T-helper 1 cell treated with Interleukin-12 subunit alpha and Interleukin-12 subunit beta and Interleukin-4 antibody, amounts not matched to agents 30 μg/mL and 1 μg/mL, for 36 hours (primary cell): ENCODE results near the gene PAM16.
"Not testable (repeated sequence)": the region's sequence is repeated elsewhere in the genome, so short reads cannot be mapped to it uniquely, and the experiment has no call there.

ENCODE experiments used
- H3K27ac Mint-ChIP-seq: one replicate; pipeline ENCODE4 v1.8.0; 2021; ENCODE audit warnings: mild to moderate bottlenecking, mixed read lengths
- H3K27me3 Mint-ChIP-seq: one replicate; pipeline ENCODE4 v1.8.0; 2021; ENCODE audit warnings: low read depth, mixed read lengths
- H3K36me3 Mint-ChIP-seq: one replicate; pipeline ENCODE4 v1.8.0; 2021; ENCODE audit warnings: low read depth, mixed read lengths
- H3K4me1 Mint-ChIP-seq: one replicate; pipeline ENCODE4 v1.8.0; 2021; ENCODE audit warnings: low read depth, mixed read lengths
- H3K4me3 Mint-ChIP-seq: one replicate; pipeline ENCODE4 v1.8.0; 2021; ENCODE audit warnings: mild to moderate bottlenecking, moderate library complexity, mixed read lengths
- H3K9me3 Mint-ChIP-seq: one replicate; pipeline ENCODE4 v1.8.0; 2021; ENCODE audit warnings: mixed read lengths

The PAM16 gene

GRCh38 chr16:4341250-4341649, 9.9 kb downstream of the PAM16 start:
- no peak overlapping the region for H3K4me3 Mint-ChIP-seq
- H3K27ac Mint-ChIP-seq: no peak overlapping the region
- no peaks in the 10 kb centered on the region for H3K9me3 Mint-ChIP-seq
- peaks cover 2% of the 10 kb centered on the region for H3K4me1 Mint-ChIP-seq
- H3K36me3 Mint-ChIP-seq: no peaks in the 10 kb centered on the region
- no peaks in the 10 kb centered on the region for H3K27me3 Mint-ChIP-seq

DNA sequence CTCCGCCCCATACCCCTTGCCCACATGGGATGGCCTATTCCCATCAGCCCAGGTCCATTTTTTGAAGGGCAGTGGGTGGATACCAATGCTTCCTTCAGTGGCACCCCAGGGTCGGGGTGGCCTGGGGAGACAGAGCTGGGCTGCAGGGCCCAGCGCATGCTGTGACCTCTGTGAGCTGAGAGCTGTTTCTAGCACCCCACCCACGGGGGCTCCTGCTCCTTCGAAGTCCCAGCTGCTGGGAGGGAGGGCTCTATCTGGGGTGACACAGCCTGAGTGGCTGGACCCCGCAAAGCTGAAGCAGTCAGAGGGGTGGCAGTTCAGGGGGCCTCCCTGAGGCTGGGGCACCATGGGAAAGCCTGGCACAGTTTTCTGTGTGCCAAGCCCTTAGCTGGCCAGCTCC, 10.7 kb downstream of the PAM16 start:
- no peaks in the 10 kb centered on the region for H3K9me3 Mint-ChIP-seq
- H3K4me3 Mint-ChIP-seq: no peak overlapping the region
- no peaks in the 10 kb centered on the region for H3K36me3 Mint-ChIP-seq
- H3K27me3 Mint-ChIP-seq: no peaks in the 10 kb centered on the region
- H3K27ac Mint-ChIP-seq: no peak overlapping the region
- H3K4me1 Mint-ChIP-seq: peaks cover 2% of the 10 kb centered on the region

- Mint-ChIP-seq H3K36me3 (no peaks in the 10 kb centered on the region), H3K27ac (no peak overlapping the region), H3K4me3 (no peak overlapping the region), H3K4me1 (peaks cover 2% of the 10 kb centered on the region), H3K9me3 (no peaks in the 10 kb centered on the region), H3K27me3 (no peaks in the 10 kb centered on the region)
Observed at GRCh38 chr16:4339909-4340308, 11.2 kb downstream of the PAM16 start.

DNA sequence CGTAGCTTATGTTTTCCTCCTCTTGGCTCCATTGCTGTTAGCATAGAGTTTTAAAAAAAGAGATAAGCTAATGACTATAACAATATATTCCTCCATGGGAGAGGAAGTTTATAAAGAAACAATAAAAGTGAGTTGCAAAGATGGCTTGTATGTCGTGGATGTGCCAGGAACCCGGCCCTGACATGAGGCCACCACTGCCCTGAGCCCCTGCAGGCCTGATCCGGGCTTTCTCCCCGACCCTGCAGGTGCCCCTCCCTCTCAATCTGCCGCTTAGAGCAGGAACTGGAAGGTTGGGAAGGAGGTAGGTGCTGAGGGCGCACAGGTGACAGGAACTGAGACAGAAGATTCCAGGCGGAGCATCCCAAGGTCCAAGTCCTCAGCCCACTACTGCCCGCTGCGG, 11.7 kb downstream of the PAM16 start:
- no peaks in the 10 kb centered on the region for H3K36me3 Mint-ChIP-seq
- H3K27ac Mint-ChIP-seq: no peak overlapping the region
- no peak overlapping the region for H3K4me3 Mint-ChIP-seq
- H3K9me3 Mint-ChIP-seq: no peaks in the 10 kb centered on the region
- no peaks in the 10 kb centered on the region for H3K4me1 Mint-ChIP-seq
- H3K27me3 Mint-ChIP-seq: no peaks in the 10 kb centered on the region

GRCh38 chr16:4338712-4339299, 12.3 kb downstream of the PAM16 start:
- no peaks in the 10 kb centered on the region for H3K9me3 Mint-ChIP-seq
- H3K36me3 Mint-ChIP-seq: no peaks in the 10 kb centered on the region
- H3K27ac Mint-ChIP-seq: no peak overlapping the region
- H3K27me3 Mint-ChIP-seq: no peaks in the 10 kb centered on the region
- H3K4me3 Mint-ChIP-seq: no peak overlapping the region
- no peaks in the 10 kb centered on the region for H3K4me1 Mint-ChIP-seq

- Mint-ChIP-seq H3K36me3 (no peaks in the 10 kb centered on the region), H3K27me3 (no peaks in the 10 kb centered on the region), H3K4me3 (no peak overlapping the region), H3K9me3 (no peaks in the 10 kb centered on the region), H3K27ac (no peak overlapping the region), H3K4me1 (no peaks in the 10 kb centered on the region)
Observed at GRCh38 chr16:4338125-4338582, 13.0 kb downstream of the PAM16 start.

DNA sequence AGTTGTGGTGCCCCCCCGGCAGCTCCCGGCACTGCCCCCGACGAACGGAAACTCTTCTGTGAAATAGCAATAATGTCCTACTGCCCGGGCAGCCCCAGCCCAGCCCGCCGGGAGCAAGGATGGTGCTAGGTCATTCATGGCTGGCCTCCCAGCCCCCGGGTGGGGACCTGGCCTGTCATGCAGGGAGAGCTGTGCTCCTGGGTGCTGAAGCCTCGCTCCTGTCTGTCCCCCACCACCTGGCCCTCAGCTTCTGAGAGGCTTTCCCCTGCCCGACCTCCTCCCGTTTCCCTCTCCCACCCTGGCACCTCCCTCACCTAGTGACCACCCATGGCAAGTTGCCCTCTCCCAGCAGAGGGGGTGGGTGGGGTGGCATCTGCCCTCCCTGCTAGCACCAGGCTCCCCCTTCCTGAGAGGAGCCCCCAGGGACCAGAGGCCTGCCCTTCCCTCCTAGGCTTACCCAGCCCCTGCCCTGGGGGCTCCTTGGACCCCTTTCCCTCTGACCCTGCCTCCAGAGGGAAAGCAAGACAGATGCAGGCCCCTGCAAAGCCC, 13.5 kb downstream of the PAM16 start:
- Mint-ChIP-seq H3K27me3 (no peaks in the 10 kb centered on the region), H3K27ac (no peak overlapping the region), H3K36me3 (no peaks in the 10 kb centered on the region), H3K4me3 (no peak overlapping the region), H3K4me1 (no peaks in the 10 kb centered on the region), H3K9me3 (no peaks in the 10 kb centered on the region)

GRCh38 chr16:4336701-4337539, 14.2 kb downstream of the PAM16 start:
- H3K4me3 Mint-ChIP-seq: no peak overlapping the region
- H3K4me1 Mint-ChIP-seq: no peaks in the 10 kb centered on the region
- H3K27me3 Mint-ChIP-seq: no peaks in the 10 kb centered on the region
- H3K36me3 Mint-ChIP-seq: no peaks in the 10 kb centered on the region
- no peak overlapping the region for H3K27ac Mint-ChIP-seq
- H3K9me3 Mint-ChIP-seq: no peaks in the 10 kb centered on the region

DNA sequence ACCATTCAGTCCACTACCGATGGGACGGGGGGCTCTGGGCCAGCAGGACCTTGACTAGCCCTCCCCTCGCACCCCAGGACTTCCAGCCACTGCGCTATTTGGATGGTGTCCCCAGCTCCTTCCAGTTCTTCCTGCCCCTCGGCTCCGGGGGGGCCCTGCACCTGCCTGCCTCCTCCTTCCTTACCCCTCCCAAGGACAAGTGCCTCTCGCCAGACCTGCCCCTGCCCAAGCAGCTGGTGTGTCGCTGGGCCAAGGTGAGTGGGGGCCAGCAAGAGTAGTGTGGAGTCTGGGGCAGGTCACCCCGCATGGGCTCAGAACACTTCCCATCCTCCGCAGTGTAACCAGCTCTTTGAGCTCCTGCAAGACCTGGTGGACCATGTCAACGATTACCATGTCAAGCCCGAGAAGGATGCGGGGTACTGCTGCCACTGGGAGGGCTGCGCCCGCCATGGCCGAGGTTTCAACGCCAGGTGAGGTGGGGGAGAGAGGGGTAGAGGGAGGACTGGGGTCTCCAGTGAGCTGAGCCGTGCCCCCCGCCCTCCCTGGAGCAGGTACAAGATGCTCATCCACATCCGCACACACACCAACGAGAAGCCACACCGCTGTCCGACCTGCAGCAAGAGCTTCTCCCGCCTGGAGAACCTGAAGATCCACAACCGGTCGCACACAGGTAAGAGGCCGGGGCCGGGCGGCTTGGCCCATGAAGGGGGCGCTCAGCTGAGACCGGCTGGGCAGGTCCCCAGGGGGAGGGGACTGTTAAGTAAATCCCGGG, 16.2 kb downstream of the PAM16 start:
- Mint-ChIP-seq H3K4me3 (no peak overlapping the region), H3K9me3 (no peaks in the 10 kb centered on the region), H3K36me3 (no peaks in the 10 kb centered on the region), H3K27me3 (no peaks in the 10 kb centered on the region), H3K4me1 (no peaks in the 10 kb centered on the region), H3K27ac (no peak overlapping the region)

DNA sequence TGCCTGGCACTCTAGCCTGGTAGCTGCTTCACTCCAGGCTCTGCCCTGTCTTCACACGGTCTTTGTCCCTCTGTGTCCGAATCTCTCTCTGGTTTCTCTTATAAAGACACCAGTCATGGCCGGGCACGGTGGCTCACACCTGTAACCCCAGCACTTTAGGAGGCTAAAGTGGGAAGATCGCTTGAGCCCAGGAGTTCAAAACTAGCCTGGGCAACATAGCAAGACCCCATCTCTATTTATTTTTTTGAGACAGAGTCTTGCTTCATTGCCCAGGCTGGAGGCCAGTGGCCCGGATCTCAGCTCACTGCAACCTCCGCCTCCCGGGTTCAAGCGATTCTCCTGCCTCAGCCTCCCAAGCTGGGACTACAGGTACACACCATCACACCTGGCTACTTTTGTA, 17.4 kb downstream of the PAM16 start:
- not testable (repeated sequence) for H3K36me3 Mint-ChIP-seq, H3K9me3 Mint-ChIP-seq, H3K27ac Mint-ChIP-seq, H3K4me3 Mint-ChIP-seq, H3K4me1 Mint-ChIP-seq, H3K27me3 Mint-ChIP-seq

GRCh38 chr16:4333308-4333638, 17.8 kb downstream of the PAM16 start:
- H3K27me3 Mint-ChIP-seq: peaks cover 2% of the 10 kb centered on the region
- H3K27ac Mint-ChIP-seq: no peak overlapping the region
- H3K9me3 Mint-ChIP-seq: no peaks in the 10 kb centered on the region
- H3K36me3 Mint-ChIP-seq: no peaks in the 10 kb centered on the region
- no peaks in the 10 kb centered on the region for H3K4me1 Mint-ChIP-seq
- H3K4me3 Mint-ChIP-seq: no peak overlapping the region

GRCh38 chr16:4332623-4333307, 18.4 kb downstream of the PAM16 start:
- no peaks in the 10 kb centered on the region for H3K4me1 Mint-ChIP-seq
- H3K27ac Mint-ChIP-seq: no peak overlapping the region
- no peak overlapping the region for H3K4me3 Mint-ChIP-seq
- H3K9me3 Mint-ChIP-seq: no peaks in the 10 kb centered on the region
- peaks cover 6% of the 10 kb centered on the region for H3K27me3 Mint-ChIP-seq
- no peaks in the 10 kb centered on the region for H3K36me3 Mint-ChIP-seq

DNA sequence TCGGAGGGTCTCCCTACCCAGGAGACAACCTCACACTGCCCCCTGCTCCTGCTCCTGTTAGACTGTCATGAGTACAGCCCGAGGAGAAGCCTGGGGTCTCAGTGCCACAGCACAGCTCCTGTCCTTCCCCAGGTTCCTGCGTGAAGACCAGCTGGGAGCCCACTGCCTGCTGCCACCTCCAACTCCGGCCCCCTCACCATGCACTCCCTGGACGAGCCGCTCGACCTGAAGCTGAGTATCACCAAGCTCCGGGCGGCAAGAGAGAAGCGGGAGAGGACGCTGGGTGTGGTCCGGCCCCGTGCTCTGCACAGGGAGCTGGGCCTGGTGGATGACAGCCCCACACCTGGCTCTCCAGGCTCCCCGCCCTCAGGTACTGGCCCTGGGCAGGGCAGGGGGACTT, 19.0 kb downstream of the PAM16 start:
- H3K4me1 Mint-ChIP-seq: no peaks in the 10 kb centered on the region
- H3K27me3 Mint-ChIP-seq: peaks cover 6% of the 10 kb centered on the region
- H3K36me3 Mint-ChIP-seq: no peaks in the 10 kb centered on the region
- H3K27ac Mint-ChIP-seq: no peak overlapping the region
- H3K9me3 Mint-ChIP-seq: no peaks in the 10 kb centered on the region
- no peak overlapping the region for H3K4me3 Mint-ChIP-seq

GRCh38 chr16:4330277-4330874, 20.7 kb downstream of the PAM16 start:
- H3K27ac Mint-ChIP-seq: no peak overlapping the region
- H3K36me3 Mint-ChIP-seq: no peaks in the 10 kb centered on the region
- H3K4me1 Mint-ChIP-seq: no peaks in the 10 kb centered on the region
- H3K4me3 Mint-ChIP-seq: no peak overlapping the region
- no peaks in the 10 kb centered on the region for H3K9me3 Mint-ChIP-seq
- peaks cover 15% of the 10 kb centered on the region for H3K27me3 Mint-ChIP-seq
